GM19372 (cell line): ENCODE data around the gene FAM210A.
"Not testable (repeated sequence)": the region's sequence is repeated elsewhere in the genome, so short reads cannot be mapped to it uniquely, and the experiment has no call there.

Experiments
- ATAC-seq: cut with Tn5 transposase; IDR thresholded peaks from one replicate; pipeline ENCODE4 v1.9.1; 2021; ENCODE audit warnings: mild to moderate bottlenecking, low read depth, moderate library complexity; ENCODE audit not compliant: unreplicated experiment

FAM210A gene

GRCh38 chr18:13726232-13726971, at the start of gene FAM210A, which contains the start of gene RNMT:
TSS of gene FAM210A (minus strand) at chr18:13726558. CDS start at chr18:13682077, 44,481 bp downstream.
TSS of gene RNMT (plus strand) at chr18:13726673. CDS start at chr18:13731518, 4,845 bp downstream.
- ATAC-seq: peak; percentile 95

GRCh38 chr18:13775058-13775457, 48.7 kb upstream of the FAM210A start:
- no peak for ATAC-seq

- no peak for ATAC-seq
Measured at GRCh38 chr18:13762690-13763439, 36.5 kb upstream of the FAM210A start.

GRCh38 chr18:13760047-13760446, 33.7 kb upstream of the FAM210A start:
- ATAC-seq: no peak

GRCh38 chr18:13758622-13759021, 32.3 kb upstream of the FAM210A start:
- no peak for ATAC-seq

GRCh38 chr18:13756671-13757070, 30.3 kb upstream of the FAM210A start:
- ATAC-seq: no peak

- ATAC-seq: no peak
Measured at GRCh38 chr18:13756261-13756660, 29.9 kb upstream of the FAM210A start.

- ATAC-seq: not testable (repeated sequence)
Measured at GRCh38 chr18:13751599-13751998, 25.2 kb upstream of the FAM210A start.

GRCh38 chr18:13746633-13747032, 20.3 kb upstream of the FAM210A start:
- no peak for ATAC-seq

- no peak for ATAC-seq
Measured at GRCh38 chr18:13745696-13746095, 19.3 kb upstream of the FAM210A start.

- no peak for ATAC-seq
Measured at GRCh38 chr18:13735681-13736080, 9.3 kb upstream of the FAM210A start.

- no peak for ATAC-seq
Measured at GRCh38 chr18:13730481-13730880, 4.1 kb upstream of the FAM210A start.

- no peak for ATAC-seq
Measured at GRCh38 chr18:13726972-13727331, 594 bp upstream of the FAM210A start.

- no peak for ATAC-seq
Measured at GRCh38 chr18:13725566-13726231, 659 bp downstream of the FAM210A start.

GRCh38 chr18:13720847-13721246, 5.5 kb downstream of the FAM210A start:
- no peak for ATAC-seq

GRCh38 chr18:13720123-13720522, 6.2 kb downstream of the FAM210A start:
- ATAC-seq: no peak

GRCh38 chr18:13716916-13717315, 9.4 kb downstream of the FAM210A start:
- no peak for ATAC-seq

GRCh38 chr18:13715330-13715729, 11.0 kb downstream of the FAM210A start:
- no peak for ATAC-seq

GRCh38 chr18:13713455-13714055, 12.8 kb downstream of the FAM210A start:
- ATAC-seq: no peak

- no peak for ATAC-seq
Measured at GRCh38 chr18:13712400-13713131, 13.8 kb downstream of the FAM210A start.
